HG02678 (cell line): ENCODE results near the gene BTBD9.

ENCODE experiments used
- ATAC-seq: cut with Tn5 transposase; IDR thresholded peaks from one replicate; pipeline ENCODE4 v1.9.1; 2021; ENCODE audit warnings: mild to moderate bottlenecking, moderate library complexity; ENCODE audit not compliant: unreplicated experiment

Gene BTBD9

DNA sequence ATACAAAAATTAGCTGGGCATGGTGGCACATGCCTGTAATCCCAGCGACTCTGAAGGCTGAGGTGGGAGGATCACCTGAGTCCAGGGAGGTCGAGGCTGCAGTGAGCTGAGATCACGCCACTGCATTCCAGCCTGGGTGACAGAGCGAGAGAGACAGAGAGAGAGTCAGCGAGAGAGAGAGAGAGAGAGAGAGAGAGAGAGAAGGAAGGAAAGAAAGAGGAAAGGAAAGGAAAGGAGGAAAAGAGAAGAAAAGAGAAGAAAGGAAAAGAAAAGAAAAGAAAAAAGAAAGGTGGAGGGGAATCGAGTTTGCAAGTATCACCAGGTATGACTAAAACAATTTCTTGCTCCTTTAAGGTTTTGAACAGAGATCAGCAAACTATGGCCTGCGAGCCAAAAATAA is 152.3 kb downstream of the BTBD9 start:
- no peak for ATAC-seq

DNA sequence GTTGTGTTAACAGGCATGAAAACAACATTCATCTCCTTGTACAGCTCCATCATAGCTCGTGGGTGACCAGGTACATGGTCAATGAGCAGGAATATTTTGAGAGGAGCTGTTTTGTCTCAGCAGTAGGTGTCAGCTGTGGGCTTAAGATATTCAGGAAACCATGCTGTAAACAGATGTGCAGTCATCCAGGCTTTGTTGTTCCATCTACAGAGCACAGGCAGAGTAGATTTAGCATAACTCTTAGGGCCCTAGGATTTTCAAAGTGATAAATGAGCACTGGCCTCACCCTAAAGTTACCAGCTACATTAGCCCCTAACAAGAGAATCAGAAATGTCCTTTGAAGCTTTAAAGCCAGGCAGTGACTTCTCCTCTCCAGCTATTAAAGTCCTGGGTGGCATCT is 154.2 kb downstream of the BTBD9 start:
- no peak for ATAC-seq

DNA sequence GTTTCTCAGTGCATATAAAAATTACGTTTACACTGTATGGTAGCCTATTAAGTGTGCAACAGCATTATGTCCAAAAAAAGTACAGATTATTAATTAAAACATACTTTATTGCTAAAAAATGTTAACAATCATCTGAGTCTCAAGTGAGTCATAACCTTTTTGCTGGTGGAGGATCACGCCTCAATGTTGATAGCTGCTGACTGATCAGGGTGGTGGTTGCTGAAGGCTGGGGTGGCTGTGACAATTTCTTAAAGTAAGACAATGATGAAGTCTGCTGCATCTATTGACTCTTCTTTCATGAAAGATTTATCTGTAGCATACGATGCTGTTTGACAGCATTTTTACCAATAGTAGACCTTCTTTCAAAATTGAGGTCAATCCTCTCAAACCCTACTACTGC is 155.1 kb downstream of the BTBD9 start:
- no peak for ATAC-seq

DNA sequence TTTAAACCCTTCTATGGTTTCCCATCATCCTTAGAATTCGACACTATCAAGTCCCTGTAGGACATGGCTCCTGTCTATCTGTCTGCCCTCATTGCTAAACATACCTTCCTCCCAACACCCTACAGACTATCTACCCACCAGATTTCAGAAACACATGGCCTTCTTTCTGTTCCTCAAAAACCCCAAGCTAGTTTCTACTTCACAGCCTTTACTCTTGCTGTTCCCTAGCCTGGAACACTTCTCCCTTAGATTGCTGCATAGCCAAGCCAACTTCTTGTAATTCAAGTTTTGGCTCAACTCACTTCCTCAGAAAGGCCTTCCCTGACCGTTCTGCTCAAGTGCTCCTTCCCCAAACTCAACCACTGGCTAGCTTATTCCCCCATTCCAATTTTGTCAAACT is 156.2 kb downstream of the BTBD9 start:
- ATAC-seq: peak; percentile 51

DNA sequence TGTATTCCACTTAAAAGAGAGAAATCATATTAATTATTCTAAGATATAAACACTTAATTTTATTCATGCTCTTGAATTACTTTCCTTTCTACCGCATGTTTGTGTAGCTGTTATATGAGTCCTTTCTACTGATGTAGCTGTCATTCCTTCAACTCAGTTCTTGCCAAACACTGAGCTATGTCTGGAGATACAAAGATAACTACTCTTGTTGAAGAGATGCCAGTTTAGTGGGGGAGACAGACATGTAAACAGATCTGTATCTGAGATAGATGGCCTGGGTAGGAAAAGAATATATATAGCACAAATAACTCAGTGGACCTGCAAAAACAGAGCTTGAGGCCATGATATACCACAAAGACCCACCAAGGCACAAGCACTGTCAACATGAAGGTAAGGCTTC is 157.3 kb downstream of the BTBD9 start:
- no peak for ATAC-seq

DNA sequence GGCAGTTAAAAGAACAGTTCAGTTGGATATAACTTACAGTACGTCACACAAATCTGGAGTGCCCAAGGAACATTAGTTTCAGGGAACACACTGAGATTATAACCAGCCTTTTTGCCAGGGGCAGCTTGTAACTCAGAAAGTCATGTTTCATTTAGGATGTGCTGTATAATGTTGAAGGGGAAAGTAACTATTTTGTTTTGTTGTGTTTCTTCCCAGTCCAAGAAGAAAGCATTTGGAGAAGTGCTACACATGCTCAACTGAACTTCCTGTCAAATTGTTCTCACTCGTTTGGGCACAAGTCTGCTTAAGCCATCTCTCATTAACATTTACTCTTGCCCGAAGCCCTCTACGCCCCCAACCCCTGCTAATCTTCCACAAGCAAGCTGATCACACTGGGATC is 157.9 kb downstream of the BTBD9 start:
- no peak for ATAC-seq

DNA sequence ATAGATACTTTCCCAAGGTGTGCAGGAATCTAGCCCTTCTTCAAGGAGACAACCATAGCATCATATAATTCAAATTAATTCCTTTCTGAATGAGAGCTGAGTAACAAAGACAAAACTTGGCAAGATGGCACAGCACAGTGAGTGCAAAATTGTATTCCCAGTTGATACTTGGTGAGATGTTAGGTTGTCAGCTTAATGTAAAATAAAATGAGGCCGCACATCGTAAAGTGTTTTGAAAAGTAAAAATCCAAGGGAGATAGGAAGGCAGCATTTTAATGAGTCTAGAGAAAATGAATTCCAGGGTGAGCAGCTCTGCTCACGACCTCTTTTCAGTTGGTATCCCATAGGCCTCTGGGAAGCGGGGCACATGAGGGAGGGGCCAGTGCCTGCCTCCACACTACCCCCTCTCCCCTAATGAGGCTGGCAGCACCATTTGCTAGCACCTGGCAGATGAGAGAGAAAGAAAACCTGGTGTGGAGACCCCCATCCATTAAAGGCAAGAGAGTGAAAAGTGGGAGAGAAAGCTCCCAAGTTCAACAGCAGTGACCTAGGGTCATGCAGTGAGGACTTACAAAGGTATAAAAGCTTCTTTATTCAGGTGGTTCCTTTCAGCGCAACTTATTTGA is 158.4 kb downstream of the BTBD9 start:
- no peak for ATAC-seq

DNA sequence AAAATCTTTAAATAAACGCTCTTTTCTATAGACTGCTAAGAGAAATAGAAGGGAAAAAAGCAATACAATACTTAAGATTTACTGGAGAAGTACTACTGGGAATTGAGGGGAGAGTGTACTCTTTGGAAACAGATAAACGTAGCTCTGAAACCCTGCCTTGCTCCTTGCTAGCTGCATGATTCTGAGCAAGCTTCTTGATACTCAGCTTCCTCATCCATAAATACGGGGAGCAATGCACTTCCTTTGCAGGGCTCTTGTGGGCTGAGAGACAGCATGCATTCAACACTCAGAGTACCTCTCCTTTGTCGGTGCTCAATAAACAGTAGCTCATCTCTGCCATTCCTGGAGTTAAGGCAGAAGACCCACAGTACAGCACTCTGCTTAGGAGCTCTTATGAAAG is 159.7 kb downstream of the BTBD9 start:
- no peak for ATAC-seq

DNA sequence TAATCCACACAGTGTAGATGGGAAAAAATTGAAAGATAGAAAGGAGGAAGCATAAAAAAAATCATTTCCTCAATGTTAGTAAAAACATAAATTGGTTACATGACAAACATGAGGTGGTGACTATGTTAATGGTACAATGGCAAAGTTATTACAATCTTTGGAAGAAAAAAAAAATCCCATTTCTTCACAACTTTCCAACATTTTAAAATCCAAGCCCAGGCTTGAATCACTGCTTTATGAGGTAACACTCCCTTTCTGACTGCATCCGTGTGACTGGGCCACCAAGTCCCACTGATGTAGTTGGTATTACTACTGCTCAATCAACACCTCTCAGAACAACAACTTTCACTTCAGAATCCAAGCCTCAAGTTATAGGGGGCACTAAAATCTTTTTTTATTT is 160.4 kb downstream of the BTBD9 start:
- ATAC-seq: no peak

DNA sequence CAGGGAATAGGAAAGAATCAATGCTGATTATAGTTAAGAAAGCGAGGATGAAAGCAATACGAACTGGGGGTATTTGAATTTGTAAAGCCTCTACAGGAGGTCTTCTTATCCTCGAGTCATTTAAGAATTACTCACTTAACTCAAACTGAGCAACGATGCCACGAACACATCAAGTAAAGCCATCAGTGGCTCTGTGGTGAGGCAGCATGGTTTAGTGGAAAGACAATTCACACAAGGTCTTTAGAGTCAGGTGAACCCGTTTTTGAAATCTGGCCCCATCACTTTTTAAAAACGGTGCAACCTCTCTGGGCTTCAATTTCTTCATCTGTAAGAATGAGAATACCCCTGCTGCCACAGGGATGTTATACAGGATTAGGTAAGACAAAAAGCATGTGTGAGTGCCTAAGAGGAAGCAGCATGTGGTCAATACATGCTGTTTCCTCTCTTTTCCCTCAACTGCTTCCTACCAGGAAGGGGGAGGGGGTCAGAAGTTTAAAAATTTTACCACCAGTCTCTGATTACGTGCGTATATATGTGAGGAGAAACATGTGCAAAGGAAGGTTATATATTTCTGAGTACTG is 162.0 kb downstream of the BTBD9 start:
- ATAC-seq: no peak

DNA sequence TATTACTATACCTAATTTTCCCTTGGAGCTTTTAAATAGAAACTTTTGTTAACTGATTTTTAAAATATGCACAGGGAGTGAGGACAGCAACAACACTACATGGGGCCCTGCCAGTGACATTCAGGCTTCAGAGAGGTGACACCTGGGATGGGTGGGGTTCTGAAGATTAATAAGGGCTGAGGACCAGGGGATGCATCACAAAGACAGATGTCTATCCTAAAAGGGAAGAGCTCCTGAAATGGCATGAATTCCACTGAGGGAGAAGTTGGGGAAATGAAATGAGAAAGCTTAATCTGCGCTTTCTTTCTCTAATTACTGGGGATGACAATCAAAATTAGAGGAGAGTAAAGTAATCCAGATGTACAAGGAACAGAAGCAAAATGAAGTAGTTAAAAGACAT is 162.8 kb downstream of the BTBD9 start:
- ATAC-seq: no peak

DNA sequence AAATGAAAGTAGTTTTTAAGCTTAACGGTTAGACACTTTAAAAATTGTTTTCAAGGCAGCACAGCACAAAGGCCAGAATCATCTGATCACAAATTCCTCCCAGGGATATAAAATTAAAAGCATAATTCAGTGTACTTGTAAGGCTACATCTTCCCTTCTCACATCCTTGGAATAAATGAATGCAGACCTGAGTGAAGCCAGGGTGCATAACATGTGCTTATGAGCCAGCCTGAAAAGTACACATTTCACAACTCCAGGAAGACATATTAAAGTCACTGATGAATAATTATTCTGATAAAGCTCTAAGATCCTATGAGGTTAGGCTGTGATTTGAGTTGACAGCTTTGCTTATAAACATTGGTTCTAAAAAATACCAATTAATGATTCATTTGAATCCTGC is 163.6 kb downstream of the BTBD9 start:
- ATAC-seq: no peak

DNA sequence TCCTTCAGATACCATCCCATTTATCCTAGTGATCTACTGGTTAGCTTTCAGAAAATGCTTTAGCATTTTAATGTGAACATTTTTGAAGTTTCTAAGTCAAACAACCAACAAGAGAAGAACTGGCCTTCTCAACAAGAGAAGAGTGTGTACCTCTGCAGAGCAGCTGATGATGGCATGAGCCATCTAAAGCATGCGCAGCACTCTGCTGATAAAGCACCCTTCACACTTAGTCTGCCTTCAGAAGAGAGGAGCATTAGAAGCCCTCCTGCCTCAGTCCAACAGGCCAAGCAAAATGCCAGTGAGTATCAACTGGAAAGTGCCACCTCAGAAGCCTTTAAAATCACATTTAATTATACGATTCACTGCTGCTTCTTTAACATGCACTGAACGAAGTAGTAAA is 169.2 kb downstream of the BTBD9 start:
- no peak for ATAC-seq

DNA sequence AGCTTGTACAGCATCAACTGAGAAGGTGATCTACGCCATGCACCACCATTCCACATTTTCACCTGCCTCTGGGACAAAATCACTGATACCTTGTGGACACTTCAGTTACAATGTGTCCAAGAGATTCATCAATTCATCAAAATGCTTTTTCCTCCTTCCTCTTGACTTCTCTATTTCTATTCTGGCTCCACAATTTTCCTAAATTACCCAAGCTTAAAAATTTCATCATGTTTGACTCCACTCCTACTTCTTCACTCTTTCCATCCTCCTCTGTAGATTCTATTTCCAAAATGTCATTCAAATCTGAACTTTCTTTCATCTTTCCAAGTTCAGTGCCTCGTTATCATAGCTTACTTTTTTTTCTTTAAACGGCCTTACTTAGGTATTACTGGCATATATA is 172.2 kb downstream of the BTBD9 start:
- ATAC-seq: no peak

DNA sequence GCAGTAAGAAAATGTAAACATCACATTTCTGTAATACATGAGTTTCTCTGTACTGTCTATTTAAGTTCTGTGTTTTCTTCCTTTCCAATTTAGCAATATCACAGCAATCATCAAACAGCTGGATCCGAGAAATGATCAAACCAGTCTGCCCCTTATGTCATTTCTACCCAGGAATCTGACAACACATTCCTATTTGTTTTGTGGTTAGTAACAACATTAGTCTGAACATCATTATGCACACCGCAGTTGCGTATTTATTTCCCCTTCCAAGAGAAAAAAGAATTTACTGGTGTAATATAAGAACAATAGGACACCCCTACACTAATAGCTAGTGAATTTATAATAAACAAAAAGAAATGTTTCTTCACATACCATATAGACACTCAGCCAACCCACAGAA is 179.5 kb downstream of the BTBD9 start:
- ATAC-seq: no peak

DNA sequence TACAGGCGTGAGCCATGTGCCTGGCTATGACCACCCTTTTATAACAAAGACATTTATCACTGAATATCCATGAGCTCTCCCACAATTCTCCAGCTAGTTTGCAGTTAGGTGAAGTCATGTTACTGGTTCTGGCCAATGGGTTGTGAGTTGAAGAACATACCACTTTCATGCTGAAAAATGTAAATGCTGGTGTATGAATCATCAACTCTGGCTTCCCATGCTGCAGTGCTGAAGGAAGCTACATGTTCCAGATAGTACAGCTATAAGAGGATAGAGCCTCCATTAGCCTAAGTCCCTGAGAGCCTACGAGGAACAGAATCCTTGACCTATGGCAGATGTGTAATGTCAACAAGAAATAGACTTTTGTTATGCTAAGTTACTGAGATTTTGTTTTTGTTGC is 180.4 kb downstream of the BTBD9 start:
- no peak for ATAC-seq

DNA sequence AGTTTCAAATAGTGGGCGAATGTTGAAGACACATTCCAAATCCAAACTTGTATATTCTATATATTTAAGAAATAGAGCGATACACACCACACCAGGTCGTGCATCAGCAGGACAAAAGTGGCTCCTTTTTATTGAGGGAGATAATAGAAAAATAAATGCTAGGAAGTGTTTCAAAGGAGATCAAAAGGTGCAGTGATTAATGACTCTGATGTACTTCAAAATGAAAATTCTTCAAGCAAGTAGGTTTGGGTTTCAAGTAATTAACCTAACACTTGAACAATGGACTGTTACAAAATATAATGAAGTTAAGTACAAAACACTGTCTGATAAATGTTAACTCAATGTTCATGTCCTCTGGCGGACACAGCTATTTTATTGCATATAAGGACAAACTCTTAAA is 185.9 kb downstream of the BTBD9 start:
- ATAC-seq: no peak

DNA sequence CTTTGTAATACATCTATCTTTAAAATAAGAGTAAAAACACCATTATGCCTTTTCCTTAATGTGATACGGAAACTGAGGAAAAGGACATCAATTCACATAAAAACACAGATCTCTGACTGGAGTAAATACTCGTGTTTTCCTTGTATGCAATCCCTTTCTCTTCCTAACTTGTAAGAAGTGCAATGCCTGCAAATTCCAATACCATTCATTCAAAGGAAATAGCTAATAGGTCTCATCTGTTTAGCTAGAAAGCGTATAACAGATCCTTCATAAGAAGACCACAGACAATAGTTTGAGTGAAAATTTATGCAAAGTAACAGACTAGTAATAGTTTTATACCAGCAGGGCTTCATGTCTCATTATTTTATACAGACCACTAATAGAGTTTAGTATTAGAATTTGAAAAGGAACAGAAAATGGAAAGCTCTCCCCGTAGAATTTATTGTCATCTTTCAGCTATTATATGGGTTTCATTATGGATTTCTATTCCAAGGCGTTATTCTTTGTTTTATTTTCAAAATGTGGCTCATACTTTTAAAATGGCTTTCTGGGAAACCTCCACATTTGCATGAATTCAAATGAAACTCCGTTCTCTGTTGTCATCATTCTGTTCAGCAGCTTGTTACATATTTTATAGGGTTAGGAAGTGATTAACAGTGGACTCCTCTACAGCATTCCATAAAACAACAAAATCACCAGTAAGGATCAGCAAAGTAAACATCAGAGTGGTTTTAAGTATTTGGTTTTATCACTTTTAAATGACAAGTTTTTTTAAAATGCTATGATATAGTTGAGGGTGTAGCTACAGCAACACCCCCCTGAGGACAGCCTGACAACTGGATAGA is 186.7 kb downstream of the BTBD9 start:
- no peak for ATAC-seq

DNA sequence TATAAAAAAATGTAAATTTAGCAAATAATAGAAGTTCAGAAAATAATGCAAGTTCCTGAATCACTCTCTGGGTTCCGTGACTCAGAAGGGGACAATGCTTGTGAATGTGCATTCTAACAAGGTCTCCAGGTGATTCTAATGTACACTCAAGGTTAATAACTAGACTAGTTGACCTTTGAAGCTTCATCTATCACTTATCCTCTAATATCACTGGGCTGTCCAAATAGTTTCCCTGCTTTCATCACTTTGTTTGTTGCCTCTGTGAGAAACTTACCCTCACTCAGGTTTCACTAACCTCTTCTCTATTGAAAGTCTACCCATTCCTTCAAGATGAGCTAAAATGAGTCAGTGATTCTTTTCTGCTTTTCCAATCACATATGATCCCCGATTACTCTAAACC is 189.0 kb downstream of the BTBD9 start:
- no peak for ATAC-seq

DNA sequence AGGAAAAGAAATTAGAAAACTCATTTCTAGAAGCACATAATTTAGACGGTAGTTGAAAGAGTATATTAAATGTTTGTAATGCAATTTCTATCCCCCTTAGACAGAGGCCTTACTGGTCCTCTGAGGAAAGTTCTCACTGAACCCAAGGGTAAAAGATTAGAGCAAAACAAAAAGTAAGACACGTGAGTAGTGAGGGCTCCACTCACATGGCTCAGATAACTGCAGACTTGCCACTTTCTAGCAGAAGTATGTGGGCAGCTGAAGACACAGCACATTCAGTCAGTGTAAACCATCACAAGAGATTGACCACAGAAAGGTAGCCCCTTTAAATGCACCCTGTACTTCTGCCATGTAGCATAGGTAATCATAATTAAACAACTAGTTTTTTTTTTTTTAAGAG is 193.8 kb downstream of the BTBD9 start:
- ATAC-seq: no peak

DNA sequence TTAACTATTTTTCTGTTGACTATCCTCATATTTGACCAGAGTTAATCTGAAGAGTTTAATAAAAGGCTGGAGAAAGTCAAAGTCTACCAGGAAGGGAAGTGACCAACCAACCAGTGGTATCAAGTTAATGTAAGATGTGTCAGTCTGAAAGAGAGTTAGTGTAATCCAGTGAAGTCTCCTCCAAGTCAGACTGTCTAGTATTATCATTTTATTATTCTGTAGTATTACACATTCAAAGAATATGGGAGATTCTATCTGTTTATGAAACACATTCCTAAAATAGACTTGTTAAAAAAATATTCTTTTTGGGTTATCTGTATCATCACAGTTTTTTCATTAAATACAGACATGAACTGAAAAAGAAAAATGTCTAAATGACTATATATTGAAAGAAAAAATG is 194.4 kb downstream of the BTBD9 start:
- ATAC-seq: no peak

DNA sequence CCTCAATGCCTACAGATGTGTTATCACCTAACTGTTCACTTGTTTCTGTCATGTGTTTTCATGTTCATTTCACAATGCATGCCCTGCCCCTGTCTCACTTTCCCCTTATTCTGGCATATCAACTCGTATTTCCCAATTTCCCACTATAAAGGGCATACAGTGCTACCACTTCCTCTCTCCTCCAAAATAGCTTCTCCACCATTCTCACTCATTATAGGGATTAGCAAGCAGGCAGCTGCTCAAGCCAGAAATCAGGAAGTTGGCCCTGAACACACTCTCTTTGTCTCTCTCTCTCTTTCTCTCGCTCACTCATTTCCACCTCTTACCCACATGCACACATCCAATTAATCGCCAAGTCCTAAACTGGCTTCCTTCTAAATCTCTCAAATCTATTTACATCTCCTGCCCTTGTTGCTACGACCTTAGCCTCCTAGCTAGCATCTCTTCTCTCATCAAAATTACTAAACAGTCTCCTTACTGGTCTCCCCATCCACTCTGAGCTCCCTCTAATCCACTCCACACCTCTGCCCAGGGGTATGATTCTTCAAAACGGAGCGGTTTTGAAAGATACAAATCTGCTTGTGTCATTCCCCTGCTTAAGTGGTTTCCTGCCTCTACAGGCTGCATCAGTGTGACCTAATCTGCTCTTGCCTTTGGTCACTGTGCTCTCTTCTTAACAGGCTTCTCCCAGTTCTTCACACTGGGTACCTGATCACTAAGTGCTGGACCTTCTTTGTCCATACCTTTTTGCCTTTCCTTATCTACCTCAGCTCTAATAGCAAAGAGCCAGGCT is 196.2 kb downstream of the BTBD9 start:
- ATAC-seq: no peak
